DMS 273 (cell line): ENCODE data around the gene CACNA1D.

Source experiments
- DNase-seq: peaks from one replicate; lab custom pipeline; 2025; ENCODE audit not compliant: unreplicated experiment; lab: John Stamatoyannopoulos, UW

CACNA1D gene

GRCh38 chr3:53495146-53495519 lies 722 bp downstream of the CACNA1D start:
- DNase-seq, result peak; percentile 19

GRCh38 chr3:53495520-53496391 lies 1.3 kb downstream of the CACNA1D start:
- peak; percentile 57 for DNase-seq

- DNase-seq, result no peak
Measured at GRCh38 chr3:53496392-53496670, 1.9 kb downstream of the CACNA1D start.

GRCh38 chr3:53496984-53497383 lies 2.6 kb downstream of the CACNA1D start:
- DNase-seq, result no peak

- no peak for DNase-seq
Measured at GRCh38 chr3:53498806-53499641, 4.6 kb downstream of the CACNA1D start.

- DNase-seq, result no peak
Measured at GRCh38 chr3:53500165-53500777, 5.9 kb downstream of the CACNA1D start.

GRCh38 chr3:53501178-53501577 lies 6.8 kb downstream of the CACNA1D start:
- DNase-seq, result no peak

GRCh38 chr3:53502737-53503136 lies 8.3 kb downstream of the CACNA1D start:
- no peak for DNase-seq

- DNase-seq, result no peak
Measured at GRCh38 chr3:53503195-53503594, 8.8 kb downstream of the CACNA1D start.

- DNase-seq, result no peak
Measured at GRCh38 chr3:53506110-53506762, 11.8 kb downstream of the CACNA1D start.

- DNase-seq, result no peak
Measured at GRCh38 chr3:53506763-53507145, 12.3 kb downstream of the CACNA1D start.

GRCh38 chr3:53509494-53509893 lies 15.1 kb downstream of the CACNA1D start:
- DNase-seq, result no peak

GRCh38 chr3:53510508-53510907 lies 16.1 kb downstream of the CACNA1D start:
- DNase-seq, result no peak

- DNase-seq, result no peak
Measured at GRCh38 chr3:53511246-53511645, 16.8 kb downstream of the CACNA1D start.

- no peak for DNase-seq
Measured at GRCh38 chr3:53513556-53514190, 19.3 kb downstream of the CACNA1D start.

GRCh38 chr3:53516339-53516738 lies 21.9 kb downstream of the CACNA1D start:
- DNase-seq, result no peak

GRCh38 chr3:53518495-53518981 lies 24.1 kb downstream of the CACNA1D start:
- no peak for DNase-seq

GRCh38 chr3:53519065-53519709 lies 24.8 kb downstream of the CACNA1D start:
- no peak for DNase-seq

GRCh38 chr3:53523346-53523745 lies 28.9 kb downstream of the CACNA1D start:
- DNase-seq, result no peak

- no peak for DNase-seq
Measured at GRCh38 chr3:53524566-53524965, 30.2 kb downstream of the CACNA1D start.
